IgD-negative memory B cell (primary cell): ENCODE data around the gene SLC38A10. TPM values are rescaled to one million over a fixed set of nuclear protein-coding genes. Genes with fewer than 3 reads are reported as not detected.

Source experiments
- H3K27ac Mint-ChIP-seq, 3 donors: one replicate each; pipeline ENCODE4 v1.8.0; 2020 to 2022; ENCODE audit warnings: mild to moderate bottlenecking in 3 of 3, mixed read lengths in 3 of 3, moderate library complexity in 1 of 3
- H3K27me3 Mint-ChIP-seq: one replicate; pipeline ENCODE4 v1.8.0; 2021; ENCODE audit warnings: mixed read lengths
- H3K36me3 Mint-ChIP-seq: one replicate; pipeline ENCODE4 v1.8.0; 2020; ENCODE audit warnings: mild to moderate bottlenecking, mixed read lengths
- H3K4me1 Mint-ChIP-seq, 3 donors: one replicate each; pipeline ENCODE4 v1.8.0; 2020 to 2022; ENCODE audit warnings: mixed read lengths in 3 of 3, mild to moderate bottlenecking in 1 of 3
- H3K4me3 Mint-ChIP-seq, 4 donors: one replicate each; pipeline ENCODE4 v1.8.0; 2020 to 2022; ENCODE audit warnings: mild to moderate bottlenecking in 4 of 4, mixed read lengths in 4 of 4, moderate library complexity in 3 of 4
- H3K9me3 Mint-ChIP-seq, 3 donors: one replicate each; pipeline ENCODE4 v1.8.0; 2020 to 2021; ENCODE audit warnings: mixed read lengths in 3 of 3, mild to moderate bottlenecking in 1 of 3
- polyA plus RNA-seq: library from polyadenylated mRNA; unstranded; fragments of 300-500 nt; fragmentation: Illumina TruSeq; gene quantifications from one replicate; pipeline ENCODE4 v1.2.3, GENCODE V29; 2021

The SLC38A10 gene
- polyA plus RNA-seq, 1 donor from 2014 or later = 84.5 TPM

- no peaks in the 10 kb centered on the region for H3K27me3 Mint-ChIP-seq
- no peaks in the 10 kb centered on the region for H3K9me3 Mint-ChIP-seq
- peaks cover 2% of the 10 kb centered on the region for H3K36me3 Mint-ChIP-seq
- peak overlapping the region in 1 of 4 donors; percentile 53 for H3K4me3 Mint-ChIP-seq
- peak overlapping the region in 2 of 3 donors; percentile 53 to 87 for H3K27ac Mint-ChIP-seq
- H3K4me1 Mint-ChIP-seq = peaks cover 12 to 19% (median 13%) of the 10 kb centered on the region in 3 donors
Measured at GRCh38 chr17:81245024-81245664, 50.0 kb downstream of the SLC38A10 start.

GRCh38 chr17:81244358-81245023 lies 50.6 kb downstream of the SLC38A10 start:
- Mint-ChIP-seq H3K4me1 (peaks cover 15 to 21% (median 17%) of the 10 kb centered on the region in 3 donors), H3K9me3 (no peaks in the 10 kb centered on the region), H3K4me3 (peak overlapping the region in 1 of 4 donors; percentile 53), H3K36me3 (peaks cover 2% of the 10 kb centered on the region), H3K27ac (peak overlapping the region in 2 of 3 donors; percentile 53 to 87), H3K27me3 (no peaks in the 10 kb centered on the region)

GRCh38 chr17:81243333-81243664 lies 51.8 kb downstream of the SLC38A10 start:
- H3K9me3 Mint-ChIP-seq = no peaks in the 10 kb centered on the region
- H3K27me3 Mint-ChIP-seq = no peaks in the 10 kb centered on the region
- H3K36me3 Mint-ChIP-seq = no peaks in the 10 kb centered on the region
- no peak overlapping the region for H3K27ac Mint-ChIP-seq
- H3K4me1 Mint-ChIP-seq = peaks cover 18 to 23% (median 22%) of the 10 kb centered on the region in 3 donors
- H3K4me3 Mint-ChIP-seq = no peak overlapping the region

- no peaks in the 10 kb centered on the region for H3K36me3 Mint-ChIP-seq
- H3K4me1 Mint-ChIP-seq = peaks cover 22 to 27% (median 23%) of the 10 kb centered on the region in 3 donors
- H3K27me3 Mint-ChIP-seq = no peaks in the 10 kb centered on the region
- no peaks in the 10 kb centered on the region for H3K9me3 Mint-ChIP-seq
- no peak overlapping the region for H3K27ac Mint-ChIP-seq
- H3K4me3 Mint-ChIP-seq = no peak overlapping the region
Measured at GRCh38 chr17:81242421-81243332, 52.4 kb downstream of the SLC38A10 start.

GRCh38 chr17:81241648-81242420 lies 53.3 kb downstream of the SLC38A10 start:
- H3K4me1 Mint-ChIP-seq = peaks cover 24 to 33% (median 25%) of the 10 kb centered on the region in 3 donors
- peak overlapping the region in 2 of 3 donors; percentile 62 to 86 for H3K27ac Mint-ChIP-seq
- no peaks in the 10 kb centered on the region for H3K9me3 Mint-ChIP-seq
- H3K36me3 Mint-ChIP-seq = no peaks in the 10 kb centered on the region
- H3K4me3 Mint-ChIP-seq = peak overlapping the region in 2 of 4 donors; percentile 27 to 96
- H3K27me3 Mint-ChIP-seq = no peaks in the 10 kb centered on the region

GRCh38 chr17:81241203-81241602 lies 53.9 kb downstream of the SLC38A10 start:
- no peaks in the 10 kb centered on the region for H3K27me3 Mint-ChIP-seq
- H3K4me1 Mint-ChIP-seq = peaks cover 24 to 33% (median 25%) of the 10 kb centered on the region in 3 donors
- no peaks in the 10 kb centered on the region for H3K36me3 Mint-ChIP-seq
- no peaks in the 10 kb centered on the region for H3K9me3 Mint-ChIP-seq
- H3K4me3 Mint-ChIP-seq = peak overlapping the region in 3 of 4 donors; percentile 1 to 96 (median 63)
- H3K27ac Mint-ChIP-seq = peak overlapping the region in 2 of 3 donors; percentile 62 to 73

GRCh38 chr17:81240761-81241160 lies 54.3 kb downstream of the SLC38A10 start:
- Mint-ChIP-seq H3K4me1 (peaks cover 24 to 33% (median 25%) of the 10 kb centered on the region in 3 donors), H3K36me3 (no peaks in the 10 kb centered on the region), H3K27ac (peak overlapping the region in 1 of 3 donors; percentile 10), H3K4me3 (peak overlapping the region in 3 of 4 donors; percentile 1 to 97 (median 96)), H3K9me3 (no peaks in the 10 kb centered on the region), H3K27me3 (no peaks in the 10 kb centered on the region)

- H3K4me3 Mint-ChIP-seq = peak overlapping the region; percentile 92 to 97 (median 94)
- peaks cover 24 to 30% (median 25%) of the 10 kb centered on the region in 3 donors for H3K4me1 Mint-ChIP-seq
- H3K27me3 Mint-ChIP-seq = no peaks in the 10 kb centered on the region
- peaks cover under 1% of the 10 kb centered on the region for H3K36me3 Mint-ChIP-seq
- H3K27ac Mint-ChIP-seq = peak overlapping the region; percentile 88 to 94 (median 92)
- no peaks in the 10 kb centered on the region for H3K9me3 Mint-ChIP-seq
Measured at GRCh38 chr17:81239714-81240555, 55.2 kb downstream of the SLC38A10 start.

GRCh38 chr17:81238815-81239713 lies 56.0 kb downstream of the SLC38A10 start, which contains the start of the genes NDUFAF8 and TEPSIN:
Gene NDUFAF8 (plus strand): TSS chr17:81239318. CDS start chr17:81239364, 46 bp downstream.
Gene TEPSIN (minus strand): TSS chr17:81239055. CDS start chr17:81239033, 22 bp downstream.
- no peaks in the 10 kb centered on the region for H3K9me3 Mint-ChIP-seq
- peak within 1 kb of the TSS; percentile 92 to 97 (median 96) for H3K4me3 Mint-ChIP-seq
- no peaks in the 10 kb centered on the region for H3K27me3 Mint-ChIP-seq
- H3K4me1 Mint-ChIP-seq = peaks cover 21 to 26% (median 22%) of the 10 kb centered on the region in 3 donors
- H3K36me3 Mint-ChIP-seq = peaks cover 3% of the 10 kb centered on the region
- H3K27ac Mint-ChIP-seq = peak within 1 kb of the TSS; percentile 88 to 94 (median 92)

- peaks cover 21 to 26% (median 22%) of the 10 kb centered on the region in 3 donors for H3K4me1 Mint-ChIP-seq
- H3K36me3 Mint-ChIP-seq = peaks cover 3% of the 10 kb centered on the region
- H3K4me3 Mint-ChIP-seq = peak overlapping the region; percentile 91 to 97 (median 96)
- H3K27me3 Mint-ChIP-seq = no peaks in the 10 kb centered on the region
- no peaks in the 10 kb centered on the region for H3K9me3 Mint-ChIP-seq
- H3K27ac Mint-ChIP-seq = peak overlapping the region in 2 of 3 donors; percentile 61 to 79
Measured at GRCh38 chr17:81238490-81238814, 56.7 kb downstream of the SLC38A10 start.

GRCh38 chr17:81237591-81238489 lies 57.3 kb downstream of the SLC38A10 start:
- peak overlapping the region; percentile 61 to 88 (median 81) for H3K27ac Mint-ChIP-seq
- H3K36me3 Mint-ChIP-seq = peaks cover 3% of the 10 kb centered on the region
- no peaks in the 10 kb centered on the region for H3K27me3 Mint-ChIP-seq
- H3K9me3 Mint-ChIP-seq = no peaks in the 10 kb centered on the region
- peak overlapping the region; percentile 91 to 97 (median 96) for H3K4me3 Mint-ChIP-seq
- H3K4me1 Mint-ChIP-seq = peaks cover 21 to 26% (median 22%) of the 10 kb centered on the region in 3 donors

GRCh38 chr17:81236784-81237183 lies 58.3 kb downstream of the SLC38A10 start:
- peak overlapping the region in 3 of 4 donors; percentile 59 to 97 (median 96) for H3K4me3 Mint-ChIP-seq
- peaks cover 3% of the 10 kb centered on the region for H3K36me3 Mint-ChIP-seq
- no peak overlapping the region for H3K27ac Mint-ChIP-seq
- H3K4me1 Mint-ChIP-seq = peaks cover 20 to 25% (median 21%) of the 10 kb centered on the region in 3 donors
- no peaks in the 10 kb centered on the region for H3K9me3 Mint-ChIP-seq
- no peaks in the 10 kb centered on the region for H3K27me3 Mint-ChIP-seq
